MM.1S (cell line): Measurements from ENCODE around the gene FADS1.
A peak's percentile ranks its signal among the peaks of the same experiment; 100 is the strongest.

Source experiments
- DNase-seq: peaks from one replicate; pipeline ENCODE4 v3.0.0-alpha.2; 2015
- H2AFZ ChIP-seq: fragments of 300-600 bp; sonication (generic); 2 replicates; pipeline ENCODE4 v1.6.0; 2016; ENCODE audit warnings: antibody characterized with exemption, low read length
- H3F3A ChIP-seq: fragments of 300-600 bp; sonication (generic); 2 replicates; pipeline ENCODE4 v1.6.1; 2016; ENCODE audit warnings: mild to moderate bottlenecking, antibody characterized with exemption, low read length, moderate library complexity, mixed read lengths; ENCODE audit not compliant: insufficient read depth
- H3K27ac ChIP-seq: fragments of 300-600 bp; sonication (generic); 2 replicates; pipeline ENCODE4 v1.5.1; 2016; ENCODE audit warnings: mild to moderate bottlenecking, low read length
- H3K27me3 ChIP-seq: fragments of 300-600 bp; sonication (generic); replicated peaks from 2 replicates; pipeline ENCODE4 v1.6.0; 2016; ENCODE audit warnings: low read length; ENCODE audit not compliant: insufficient read depth
- H3K36me3 ChIP-seq: fragments of 300-600 bp; sonication (generic); replicated peaks from 2 replicates; pipeline ENCODE4 v1.6.1; 2016; ENCODE audit warnings: mild to moderate bottlenecking, low read length, mixed read lengths; ENCODE audit not compliant: insufficient read depth
- H3K4me1 ChIP-seq: fragments of 300-600 bp; sonication (generic); 2 replicates; pipeline ENCODE4 v1.6.1; 2016; ENCODE audit warnings: low read length, mixed read lengths
- H3K4me2 ChIP-seq: fragments of 300-600 bp; sonication (generic); 2 replicates; pipeline ENCODE4 v1.6.0; 2016; ENCODE audit warnings: low read depth, low read length
- H3K4me3 ChIP-seq: fragments of 300-600 bp; sonication (generic); 2 replicates; pipeline ENCODE4 v1.5.1; 2016; ENCODE audit warnings: low read length, mixed read lengths
- H3K79me2 ChIP-seq: fragments of 300-600 bp; sonication (generic); 2 replicates; pipeline ENCODE4 v1.6.1; 2016; ENCODE audit warnings: mixed run types, low read length, mixed read lengths
- H3K9ac ChIP-seq: fragments of 300-600 bp; sonication (generic); 2 replicates; pipeline ENCODE4 v1.6.1; 2016; ENCODE audit warnings: low read length, mixed read lengths
- H3K9me2 ChIP-seq: fragments of 300-600 bp; sonication (generic); replicated peaks from 2 replicates; pipeline ENCODE4 v1.6.1; 2016; ENCODE audit warnings: mild to moderate bottlenecking, low read length, mixed read lengths; ENCODE audit not compliant: insufficient read depth
- H3K9me3 ChIP-seq: fragments of 300-600 bp; sonication (generic); replicated peaks from 2 replicates; pipeline ENCODE4 v1.6.1; 2016; ENCODE audit warnings: mild to moderate bottlenecking, low read length, mixed read lengths; ENCODE audit not compliant: insufficient read depth
- H4K20me1 ChIP-seq: fragments of 300-600 bp; sonication (generic); 2 replicates; pipeline ENCODE4 v1.6.1; 2016; ENCODE audit warnings: mild to moderate bottlenecking, low read length, moderate library complexity, mixed read lengths; ENCODE audit not compliant: insufficient read depth
- CTCF ChIP-seq: fragments of 300-600 bp; sonication (generic); IDR thresholded peaks from 2 replicates; pipeline ENCODE4 v1.5.1; 2016; ENCODE audit warnings: antibody characterized with exemption, low read length, mixed read lengths
- EZH2 ChIP-seq: fragments of 300-600 bp; sonication (generic); optimal IDR thresholded peaks from 2 replicates; pipeline ENCODE3; 2017; ENCODE audit warnings: low read depth, mild to moderate bottlenecking, antibody characterized with exemption, low read length, mixed read lengths
- EZH2phosphoT487 ChIP-seq: fragments of 300-600 bp; sonication (generic); IDR thresholded peaks from 2 replicates; pipeline ENCODE4 v1.6.1; 2018; ENCODE audit warnings: antibody characterized with exemption, low read length

The FADS1 gene

GRCh38 chr11:61792310-61793082 is 24.3 kb downstream of the FADS1 start, which contains the start of the genes FEN1 and TMEM258:
Gene FEN1, plus strand, starts transcription at chr11:61792911. Its CDS starts 2,451 bp downstream, at chr11:61795362.
Gene TMEM258, minus strand, starts transcription at chr11:61792599. Its CDS starts 41 bp downstream, at chr11:61792558.
- Histone ChIP-seq H3K27me3 (no peaks in the 10 kb centered on the region), H2AFZ (peak within 1 kb of the TSS; percentile 81), H3F3A (peaks cover 8% of the 10 kb centered on the region; the same call in 1 of the 2 replicates), H3K4me3 (peak within 1 kb of the TSS; percentile 96), H4K20me1 (peaks cover 21% of the 10 kb centered on the region), H3K79me2 (peaks cover 83% of the 10 kb centered on the region), H3K9ac (peak within 1 kb of the TSS; percentile 99), H3K36me3 (0 out of 2 replicates have a peak, but pooled peaks cover 1% of the 10 kb centered on the region), H3K9me3 (no peaks in the 10 kb centered on the region), H3K4me2 (peak within 1 kb of the TSS; percentile 74), H3K27ac (peak within 1 kb of the TSS; percentile 85), H3K9me2 (no peaks in the 10 kb centered on the region), H3K4me1 (no peaks in the 10 kb centered on the region; the same call in 1 of the 2 replicates)
- DNase-seq = peak; percentile 92
- TF ChIP-seq EZH2 = no peak
- TF ChIP-seq EZH2phosphoT487 = no peak
- TF ChIP-seq CTCF = no peak

DNA sequence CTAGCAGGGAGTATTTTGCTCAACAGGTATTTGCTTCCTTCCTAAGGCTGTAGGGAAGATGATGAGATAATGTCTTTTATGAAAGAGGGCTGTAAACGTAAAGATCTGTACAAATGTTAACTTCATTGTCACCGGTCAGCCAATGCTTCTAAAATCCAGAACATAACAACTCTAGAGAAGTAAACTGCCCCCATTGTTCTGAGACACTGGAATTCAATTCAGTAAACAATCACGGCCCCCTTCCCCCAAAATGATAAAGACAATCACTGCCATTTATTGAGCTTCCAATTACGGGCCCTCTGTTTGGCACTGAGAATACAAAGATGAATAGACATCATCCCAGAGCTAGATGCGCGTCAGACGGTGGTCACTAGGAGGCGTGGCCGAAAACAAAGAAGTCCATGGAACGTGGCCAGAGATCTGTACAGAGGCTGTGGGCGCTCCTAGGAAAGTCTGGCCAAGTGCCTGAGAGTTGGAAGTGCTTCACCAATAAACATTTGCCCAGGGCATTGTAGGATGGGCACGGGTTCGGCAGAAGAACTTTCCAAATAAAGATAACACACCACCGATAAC is 25.0 kb downstream of the FADS1 start:
- Histone ChIP-seq H3K27me3 (no peaks in the 10 kb centered on the region), H3K9me3 (no peaks in the 10 kb centered on the region), H3K4me3 (peak overlapping the region; percentile 96), H3K4me2 (peak overlapping the region; percentile 74), H2AFZ (peak overlapping the region; percentile 81), H3K79me2 (peaks cover 76% of the 10 kb centered on the region), H3K27ac (peak overlapping the region; percentile 85), H4K20me1 (peaks cover 16% of the 10 kb centered on the region), H3F3A (peaks cover 5% of the 10 kb centered on the region; the same call in 1 of the 2 replicates), H3K9ac (peak overlapping the region; percentile 99), H3K4me1 (no peaks in the 10 kb centered on the region; the same call in 1 of the 2 replicates), H3K36me3 (no peaks in the 10 kb centered on the region), H3K9me2 (no peaks in the 10 kb centered on the region)
- peak; percentile 72 for DNase-seq
- TF ChIP-seq EZH2 (no peak), EZH2phosphoT487 (no peak), CTCF (no peak)

DNA sequence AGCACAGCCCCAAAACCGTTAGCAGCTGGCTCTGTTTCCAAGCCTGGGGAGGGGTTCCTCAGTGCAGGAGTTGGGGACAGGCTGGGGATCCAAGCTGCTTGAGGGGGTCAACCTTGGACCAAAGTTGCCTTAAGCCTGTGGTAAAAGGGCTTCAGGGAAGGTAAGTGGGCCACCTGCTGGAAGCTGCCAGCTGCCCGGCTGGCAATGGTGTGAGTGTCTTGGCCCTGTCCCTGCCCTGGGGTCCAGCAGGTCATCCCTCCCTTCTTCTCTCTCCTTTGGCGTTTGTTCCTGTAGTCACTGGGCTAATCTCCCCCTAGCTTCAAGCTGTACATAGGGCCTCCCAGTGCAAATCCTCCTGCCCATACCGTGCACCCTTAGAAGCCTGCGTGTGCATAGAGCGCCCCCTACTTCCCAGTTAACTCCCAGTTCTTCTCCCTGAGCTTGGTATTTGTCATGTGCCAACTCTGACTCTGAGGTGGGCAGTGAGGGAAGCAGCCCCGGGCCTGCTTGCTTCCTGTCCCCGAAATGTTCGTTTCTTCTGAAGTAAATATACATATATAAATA is 28.8 kb downstream of the FADS1 start:
- TF ChIP-seq EZH2phosphoT487 (no peak), CTCF (peak; percentile 29)
- Histone ChIP-seq H3K9me2 (no peaks in the 10 kb centered on the region), H3K27me3 (no peaks in the 10 kb centered on the region), H3K36me3 (no peaks in the 10 kb centered on the region), H3K4me2 (no peak overlapping the region), H3K9me3 (no peaks in the 10 kb centered on the region), H3K27ac (no peak overlapping the region), H3K9ac (no peak overlapping the region), H3K79me2 (peaks cover 39% of the 10 kb centered on the region), H3F3A (no peaks in the 10 kb centered on the region), H2AFZ (no peak overlapping the region), H3K4me1 (no peaks in the 10 kb centered on the region; the same call in 1 of the 2 replicates), H3K4me3 (no peak overlapping the region), H4K20me1 (no peaks in the 10 kb centered on the region)
- DNase-seq = no peak
